Body of pancreas (tissue), 4 donors: ENCODE results near the gene CCL11. TPM values are rescaled to one million over a fixed set of nuclear protein-coding genes. Genes with fewer than 3 reads are reported as not detected.
A peak's percentile ranks its signal among the peaks of the same experiment; 100 is the strongest.

Experiments used
- ATAC-seq: fragments of 150-250 bp; one replicate; pipeline ENCODE4 v1.9.1; 2016
- DNase-seq, 4 donors: peaks; one replicate each; pipeline ENCODE4 v3.0.0-alpha.2; 2019
- H3K27ac ChIP-seq, 4 donors: fragments of 200-600 bp; sonication (generic); 1 replicate in 3 of 4; 2 replicates in 1 of 4; pipeline versions ENCODE4 v1.5.1 to v1.6.1; 2016 to 2019; ENCODE audit warnings: mild to moderate bottlenecking in 1 of 4, mixed read lengths in 1 of 4, moderate library complexity in 1 of 4
- H3K27me3 ChIP-seq, 2 donors: fragments of 200-600 bp; sonication (generic); one replicate each; pipeline ENCODE4 v1.6.0; 2016; ENCODE audit warnings: mild to moderate bottlenecking in 1 of 2
- H3K36me3 ChIP-seq, 2 donors: fragments of 200-600 bp; sonication (generic); replicated peaks in 1 of 2; 2 replicates each; pipeline ENCODE4 v1.5.1; 2016; ENCODE audit warnings: low read depth in 2 of 2; ENCODE audit not compliant: insufficient read depth in 1 of 2
- H3K4me1 ChIP-seq: fragments of 200-600 bp; sonication (generic); one replicate; pipeline ENCODE4 v1.6.0; 2016
- H3K4me3 ChIP-seq, 2 donors: fragments of 200-600 bp; sonication (generic); 1 replicate in 1 of 2; 2 replicates in 1 of 2; pipeline ENCODE4 v1.5.1; 2016 to 2019
- H3K9me3 ChIP-seq, 3 donors: fragments of 200-600 bp; sonication (generic); 1 replicate in 2 of 3; 2 replicates in 1 of 3; pipeline ENCODE4 v1.5.1; 2016
- POLR2A ChIP-seq, 3 donors: fragments of 450-650 bp; IDR thresholded peaks; one replicate each; pipeline ENCODE4 v1.6.1; 2016; ENCODE audit warnings: antibody characterized with exemption in 3 of 3, mild to moderate bottlenecking in 2 of 3
- WGBS, 2 donors: methylation state at CpG; one replicate each; pipeline ENCODE4 v1.1.5; 2017; 5-methylcytosine and 5-hydroxymethylcytosine counted together
- intact Hi-C: fragments of 100-400 bp; cut with DNase I; formaldehyde crosslinking; loops from one replicate; pipeline ENCODE4 v1.15.1; 2023
- total RNA-seq, 2 donors: library from RNA; depleted of rRNA; stranded (reverse); fragments of >200 nt; gene quantifications; one replicate each; pipeline ENCODE4 v1.1.0, GENCODE V29; 2016
- TF ChIP-seq, protein P1 (sequence below), 7 experiments: fragments of 450-650 bp in 4 of 7; fragments of 200-600 bp in 3 of 7; sonication (generic) in 3 of 7; IDR thresholded peaks; one replicate each; pipeline ENCODE4 v1.5.1; 2016 to 2019; ENCODE audit warnings: antibody characterized with exemption in 7 of 7

Gene CCL11
- total RNA-seq, 2 donors from 2014 or later: not detected

DNA sequence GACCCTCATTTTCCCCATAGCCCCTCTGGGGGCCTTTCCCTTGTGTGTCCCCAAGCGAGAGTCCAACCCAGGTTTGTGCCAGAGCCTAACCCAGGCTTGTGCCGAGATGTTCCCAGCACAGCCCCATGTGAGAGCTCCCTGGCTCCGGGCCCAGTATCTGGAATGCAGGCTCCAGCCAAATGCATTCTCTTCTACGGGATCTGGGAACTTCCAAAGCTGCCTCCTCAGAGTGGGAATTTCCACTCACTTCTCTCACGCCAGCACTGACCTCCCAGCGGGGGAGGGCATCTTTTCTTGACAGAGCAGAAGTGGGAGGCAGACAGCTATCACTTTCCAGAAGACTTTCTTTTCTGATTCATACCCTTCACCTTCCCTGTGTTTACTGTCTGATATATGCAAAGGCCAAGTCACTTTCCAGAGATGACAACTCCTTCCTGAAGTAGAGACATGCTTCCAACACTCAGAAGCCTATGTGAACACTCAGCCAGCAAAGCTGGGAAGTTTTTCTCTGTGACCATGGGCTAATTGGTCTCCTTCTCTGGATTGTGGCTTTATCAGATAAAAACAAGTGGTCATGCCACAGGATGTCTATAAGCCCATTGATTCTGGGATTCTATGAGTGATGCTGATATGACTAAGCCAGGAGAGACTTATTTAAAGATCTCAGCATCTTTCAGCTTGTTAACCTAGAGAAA, 33.0 kb upstream of the CCL11 start:
- H3K27me3 ChIP-seq: no peaks in the 10 kb centered on the region
- H3K4me1 ChIP-seq: peaks cover 79% of the 10 kb centered on the region
- no peak overlapping the region for H3K4me3 ChIP-seq
- intact Hi-C loops: no loop called here
- TF ChIP-seq, protein P1, sequence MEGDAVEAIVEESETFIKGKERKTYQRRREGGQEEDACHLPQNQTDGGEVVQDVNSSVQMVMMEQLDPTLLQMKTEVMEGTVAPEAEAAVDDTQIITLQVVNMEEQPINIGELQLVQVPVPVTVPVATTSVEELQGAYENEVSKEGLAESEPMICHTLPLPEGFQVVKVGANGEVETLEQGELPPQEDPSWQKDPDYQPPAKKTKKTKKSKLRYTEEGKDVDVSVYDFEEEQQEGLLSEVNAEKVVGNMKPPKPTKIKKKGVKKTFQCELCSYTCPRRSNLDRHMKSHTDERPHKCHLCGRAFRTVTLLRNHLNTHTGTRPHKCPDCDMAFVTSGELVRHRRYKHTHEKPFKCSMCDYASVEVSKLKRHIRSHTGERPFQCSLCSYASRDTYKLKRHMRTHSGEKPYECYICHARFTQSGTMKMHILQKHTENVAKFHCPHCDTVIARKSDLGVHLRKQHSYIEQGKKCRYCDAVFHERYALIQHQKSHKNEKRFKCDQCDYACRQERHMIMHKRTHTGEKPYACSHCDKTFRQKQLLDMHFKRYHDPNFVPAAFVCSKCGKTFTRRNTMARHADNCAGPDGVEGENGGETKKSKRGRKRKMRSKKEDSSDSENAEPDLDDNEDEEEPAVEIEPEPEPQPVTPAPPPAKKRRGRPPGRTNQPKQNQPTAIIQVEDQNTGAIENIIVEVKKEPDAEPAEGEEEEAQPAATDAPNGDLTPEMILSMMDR (IDR thresholded peaks at IDR 0.05): no peak
- peak in 2 of 3 donors; percentile 48 to 49 for TF ChIP-seq POLR2A (IDR thresholded peaks at IDR 0.05)
- 0 to 15% methylated on average over 3 to 6 of the region's 6 CpGs for WGBS, 2 donors
- no peaks in the 10 kb centered on the region for H3K36me3 ChIP-seq
- peak; percentile 82 to 91 (median 90) for DNase-seq
- H3K9me3 ChIP-seq: no peaks in the 10 kb centered on the region
- peak; percentile 79 for ATAC-seq
- peak overlapping the region; percentile 68 to 86 (median 82) for H3K27ac ChIP-seq

DNA sequence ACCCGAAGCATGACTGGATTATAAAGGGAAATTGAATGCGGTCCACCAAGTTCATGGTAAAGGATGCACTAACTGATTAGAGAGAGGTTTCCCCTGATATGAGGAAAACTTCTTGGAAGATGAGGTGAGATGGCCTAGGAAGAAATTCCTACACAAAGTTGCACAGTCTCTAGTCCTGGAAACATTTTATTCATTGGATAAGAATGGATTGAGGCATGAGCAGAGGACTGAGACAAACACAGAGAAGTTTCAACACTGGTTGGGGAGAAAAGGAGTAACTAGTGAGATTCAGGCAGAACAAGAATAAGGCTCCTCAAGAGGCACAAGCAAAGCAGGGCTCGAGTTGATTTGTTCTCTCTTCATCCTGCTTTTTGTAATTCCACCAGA, 32.4 kb upstream of the CCL11 start:
- WGBS, 2 donors: 52 to 56% methylated on average over 3 of the region's 3 CpGs
- no peak for ATAC-seq
- no peak for DNase-seq
- Histone ChIP-seq H3K27ac (peak overlapping the region; percentile 68 to 86 (median 82)), H3K9me3 (no peaks in the 10 kb centered on the region), H3K36me3 (no peaks in the 10 kb centered on the region), H3K4me1 (peaks cover 74% of the 10 kb centered on the region), H3K4me3 (no peak overlapping the region), H3K27me3 (no peaks in the 10 kb centered on the region)
- intact Hi-C loops: no loop called here
- TF ChIP-seq, protein P1 (IDR thresholded peaks at IDR 0.05): no peak
- TF ChIP-seq POLR2A (IDR thresholded peaks at IDR 0.05): no peak

DNA sequence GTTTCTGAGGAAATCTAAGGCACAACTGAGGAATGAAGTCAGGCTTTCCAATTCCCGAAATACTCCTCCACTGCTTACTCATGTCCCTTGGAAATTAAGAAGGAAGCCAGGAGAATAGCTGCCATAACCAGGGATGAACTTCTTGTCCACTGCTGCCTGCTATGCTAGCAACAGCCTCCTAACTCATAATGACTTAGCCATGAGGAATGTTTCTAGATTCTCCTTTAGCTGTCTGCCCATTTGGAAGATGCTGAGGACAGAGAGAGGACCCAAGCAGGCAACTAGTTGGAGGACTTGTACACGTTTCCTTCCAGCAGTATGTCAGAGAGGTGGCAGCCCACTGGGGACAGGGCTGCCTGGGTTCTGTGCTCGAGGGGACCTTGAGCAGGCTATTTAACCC, 31.4 kb upstream of the CCL11 start:
- TF ChIP-seq POLR2A (IDR thresholded peaks at IDR 0.05): no peak
- TF ChIP-seq, protein P1 (IDR thresholded peaks at IDR 0.05): no peak

DNA sequence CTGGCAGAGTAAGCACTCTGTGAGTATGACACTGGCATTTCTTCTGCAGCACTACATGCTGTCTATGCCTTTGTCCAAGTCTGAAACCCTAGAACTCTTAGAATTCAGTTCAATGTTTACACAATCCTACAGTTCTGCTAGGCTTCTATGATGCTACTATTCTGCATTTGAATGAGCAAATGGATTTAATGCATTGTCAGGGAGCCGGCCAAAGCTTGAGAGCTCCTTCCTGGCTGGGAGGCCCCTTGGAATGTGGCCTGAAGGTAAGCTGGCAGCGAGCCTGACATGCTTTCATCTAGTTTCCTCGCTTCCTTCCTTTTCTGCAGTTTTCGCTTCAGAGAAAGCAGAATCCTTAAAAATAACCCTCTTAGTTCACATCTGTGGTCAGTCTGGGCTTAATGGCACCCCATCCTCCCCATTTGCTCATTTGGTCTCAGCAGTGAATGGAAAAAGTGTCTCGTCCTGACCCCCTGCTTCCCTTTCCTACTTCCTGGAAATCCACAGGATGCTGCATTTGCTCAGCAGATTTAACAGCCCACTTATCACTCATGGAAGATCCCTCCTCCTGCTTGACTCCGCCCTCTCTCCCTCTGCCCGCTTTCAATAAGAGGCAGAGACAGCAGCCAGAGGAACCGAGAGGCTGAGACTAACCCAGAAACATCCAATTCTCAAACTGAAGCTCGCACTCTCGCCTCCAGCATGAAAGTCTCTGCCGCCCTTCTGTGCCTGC, 30.7 kb upstream of the CCL11 start, which contains the start of gene CCL2:
TSS of gene CCL2 (plus strand) at position 635 of the 730 bp plus-strand sequence. CDS start at position 700, 65 bp downstream.
- H3K36me3 ChIP-seq: no peaks in the 10 kb centered on the region
- no peak within 1 kb of the TSS for H3K4me3 ChIP-seq
- H3K4me1 ChIP-seq: peaks cover 57% of the 10 kb centered on the region
- H3K9me3 ChIP-seq: no peaks in the 10 kb centered on the region
- ATAC-seq (peak; percentile 33), DNase-seq (peak; percentile 44 to 75 (median 52))
- peak within 1 kb of the TSS; percentile 22 to 86 (median 82) for H3K27ac ChIP-seq
- 3 to 8% methylated on average over 11 of the region's 11 CpGs for WGBS, 2 donors
- no peaks in the 10 kb centered on the region for H3K27me3 ChIP-seq
- intact Hi-C loops: no loop called here
- TF ChIP-seq POLR2A (IDR thresholded peaks at IDR 0.05): peak in 2 of 3 donors; percentile 78 to 80
- TF ChIP-seq, protein P1 (IDR thresholded peaks at IDR 0.05): no peak

More for the DNA sequence above, 31.4 kb upstream of the CCL11 start:
- Histone ChIP-seq H3K4me3 (no peak overlapping the region), H3K27ac (peak overlapping the region; percentile 22 to 86 (median 82)), H3K4me1 (peaks cover 64% of the 10 kb centered on the region), H3K36me3 (no peaks in the 10 kb centered on the region), H3K9me3 (no peaks in the 10 kb centered on the region), H3K27me3 (no peaks in the 10 kb centered on the region)
- WGBS, 2 donors: 28 to 34% methylated on average over 3 of the region's 3 CpGs
- DNase-seq (no peak), ATAC-seq (peak; percentile 4)
- intact Hi-C loops: no loop called here
